ENCODE data around the gene CCSER2.
"Not testable (repeated sequence)": the region's sequence is repeated elsewhere in the genome, so short reads cannot be mapped to it uniquely, and the experiment has no call there.

The CCSER2 gene

DNA sequence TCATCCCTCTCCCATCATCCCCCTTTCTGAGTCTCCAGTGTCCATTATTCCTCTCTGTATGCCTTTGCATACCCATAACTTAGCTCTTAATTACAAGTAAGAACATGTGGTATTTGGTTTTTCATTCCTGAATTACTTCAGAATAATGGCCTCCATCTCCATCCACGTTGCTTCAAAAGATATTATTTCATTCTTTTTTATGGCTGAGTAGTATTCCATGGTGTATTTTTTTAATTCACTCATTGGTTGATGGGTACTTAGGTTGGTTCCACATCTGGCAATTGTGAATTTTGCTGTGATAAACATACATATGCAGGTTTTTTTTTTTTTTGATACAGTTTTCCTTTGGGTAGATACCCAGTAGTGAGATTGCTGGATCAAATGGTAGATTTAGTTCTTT is 40.4 kb downstream of the CCSER2 start:
- DNase-seq (ENCODE audit: low read depth, low spot score), result no peak
- no peak overlapping the region for H3K4me3 ChIP-seq (ENCODE audit: low read length)

DNA sequence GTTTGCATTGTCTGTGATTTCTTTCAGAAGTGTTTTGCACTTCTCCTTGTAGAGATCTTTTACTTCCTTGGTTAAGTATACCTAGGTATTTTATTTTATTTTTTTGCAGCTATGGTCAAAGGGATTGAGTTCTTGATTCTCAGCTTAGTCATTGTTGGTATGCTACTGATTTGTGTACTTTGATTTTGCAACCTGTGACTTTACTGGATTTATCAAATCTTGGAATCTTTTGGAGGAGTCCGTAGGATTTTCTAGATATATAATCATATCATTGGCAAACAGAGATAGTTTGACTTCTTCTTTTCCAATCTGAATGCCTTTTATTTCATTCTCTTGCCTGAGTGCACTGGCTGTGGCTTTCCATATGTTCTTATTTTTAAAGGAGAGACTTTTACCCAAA is 41.9 kb downstream of the CCSER2 start:
- no peak for DNase-seq (ENCODE audit: low read depth, low spot score)
- H3K4me3 ChIP-seq (ENCODE audit: low read length), result no peak overlapping the region

DNA sequence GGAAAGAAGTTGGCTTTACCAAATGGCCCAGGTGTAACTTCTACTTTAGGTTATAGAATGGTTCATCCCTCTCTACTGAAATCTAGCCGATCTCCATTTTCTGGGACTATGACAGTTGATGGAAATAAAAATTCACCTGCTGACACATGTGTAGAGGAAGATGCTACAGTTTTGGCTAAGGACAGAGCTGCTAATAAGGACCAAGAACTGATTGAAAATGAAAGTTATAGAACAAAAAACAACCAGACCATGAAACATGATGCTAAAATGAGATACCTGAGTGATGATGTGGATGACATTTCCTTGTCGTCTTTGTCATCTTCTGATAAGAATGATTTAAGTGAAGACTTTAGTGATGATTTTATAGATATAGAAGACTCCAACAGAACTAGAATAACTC is 43.6 kb downstream of the CCSER2 start:
- no peak for DNase-seq (ENCODE audit: low read depth, low spot score)
- H3K4me3 ChIP-seq (ENCODE audit: low read length), result no peak overlapping the region

DNA sequence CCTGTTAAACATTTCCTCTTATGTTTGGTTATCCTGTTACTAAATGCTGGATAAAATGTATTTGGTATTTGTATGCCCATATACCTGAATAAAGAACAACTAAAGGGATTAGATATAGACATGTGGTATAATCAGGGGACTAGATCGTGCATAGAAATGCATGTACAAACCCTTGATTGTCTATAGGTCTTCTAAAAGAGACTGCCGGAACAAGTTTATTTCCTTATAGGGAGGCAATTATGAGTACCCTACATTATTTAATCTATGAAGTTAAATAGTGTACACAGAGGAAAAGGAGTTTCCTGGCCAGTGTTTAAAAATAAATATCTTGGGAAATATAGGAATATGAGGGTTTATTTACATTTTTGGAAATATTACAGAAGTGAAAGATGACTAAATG is 44.6 kb downstream of the CCSER2 start:
- H3K4me3 ChIP-seq (ENCODE audit: low read length), result no peak overlapping the region
- DNase-seq (ENCODE audit: low read depth, low spot score), result no peak

DNA sequence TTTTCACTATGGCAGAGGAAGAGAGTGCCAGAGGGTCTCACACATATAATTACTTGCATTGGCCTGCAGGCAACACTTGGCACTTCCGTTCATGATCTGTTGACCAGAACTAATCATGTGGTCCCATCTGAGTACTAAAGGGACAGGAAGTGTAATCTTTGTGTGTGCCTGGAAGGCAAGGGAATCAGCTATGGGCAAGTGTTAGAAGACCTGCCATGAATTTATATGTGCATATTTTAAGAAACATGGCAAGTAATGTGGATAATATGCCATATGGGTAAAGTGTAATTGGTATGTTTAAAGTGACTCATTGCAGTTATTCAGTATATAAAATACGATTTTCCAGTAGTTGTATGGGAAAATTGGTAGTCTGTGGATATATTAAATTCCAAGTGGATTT is 46.1 kb downstream of the CCSER2 start:
- DNase-seq (ENCODE audit: low read depth, low spot score), result no peak
- H3K4me3 ChIP-seq (ENCODE audit: low read length), result no peak overlapping the region

DNA sequence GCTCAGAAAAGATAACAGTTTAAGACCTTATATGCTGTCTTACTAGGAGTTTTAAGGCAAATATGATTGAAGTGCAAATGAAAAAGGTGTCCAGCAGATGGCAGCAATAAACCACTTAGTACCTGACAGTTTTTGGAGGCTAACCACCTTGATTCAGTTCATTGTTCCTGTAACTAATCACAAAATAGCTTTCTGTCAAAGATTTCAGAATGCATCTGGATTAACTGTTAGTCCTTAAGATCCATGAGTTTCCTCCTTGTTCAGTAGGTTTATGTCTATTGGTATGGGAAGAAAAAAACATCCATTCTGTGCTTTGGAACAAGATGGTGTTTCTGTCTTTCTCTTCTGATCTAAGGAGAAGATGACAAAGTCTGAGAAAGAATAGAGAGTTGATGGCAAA is 46.6 kb downstream of the CCSER2 start:
- H3K4me3 ChIP-seq (ENCODE audit: low read length), result no peak overlapping the region
- peak; percentile 69 for DNase-seq (ENCODE audit: low read depth, low spot score)

DNA sequence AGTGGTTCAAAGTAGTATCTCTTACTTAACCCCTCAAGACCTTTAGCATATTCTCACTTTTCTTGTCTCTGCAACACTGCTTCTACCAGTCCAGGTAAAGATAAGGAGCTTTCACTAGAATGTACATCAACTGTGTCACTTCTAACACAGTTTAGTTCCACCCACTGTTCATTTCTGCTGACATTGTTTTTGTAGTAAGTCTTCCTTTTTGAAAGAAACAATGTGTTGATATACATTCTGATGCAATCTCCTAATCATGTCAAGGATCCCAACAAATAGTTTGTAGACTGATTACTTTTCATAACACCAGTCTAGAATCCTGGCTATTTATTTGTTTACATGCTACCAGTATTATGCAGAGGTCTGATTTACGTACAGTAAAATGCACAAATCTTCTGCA is 47.5 kb downstream of the CCSER2 start:
- no peak overlapping the region for H3K4me3 ChIP-seq (ENCODE audit: low read length)
- DNase-seq (ENCODE audit: low read depth, low spot score), result no peak

DNA sequence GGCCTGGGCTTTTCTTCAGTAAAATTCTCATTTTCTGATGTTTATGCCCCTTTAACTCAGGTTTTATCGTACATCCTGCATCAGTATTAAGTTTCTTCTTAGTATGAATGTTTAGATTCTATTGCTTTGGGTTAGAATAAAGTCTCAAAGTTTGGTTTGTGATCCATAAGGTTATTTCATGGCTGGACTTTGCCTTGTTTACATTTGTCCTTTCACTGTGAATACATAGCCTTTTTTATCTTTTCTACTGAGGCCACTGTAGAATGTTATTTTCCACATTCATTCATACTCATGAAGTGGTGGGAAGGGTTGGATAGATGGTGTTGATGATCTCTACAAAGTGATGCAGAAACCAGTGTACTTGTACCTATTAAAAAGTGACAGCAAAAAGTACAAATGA is 59.8 kb downstream of the CCSER2 start:
- DNase-seq (ENCODE audit: low read depth, low spot score), result no peak
- H3K4me3 ChIP-seq (ENCODE audit: low read length), result no peak overlapping the region

DNA sequence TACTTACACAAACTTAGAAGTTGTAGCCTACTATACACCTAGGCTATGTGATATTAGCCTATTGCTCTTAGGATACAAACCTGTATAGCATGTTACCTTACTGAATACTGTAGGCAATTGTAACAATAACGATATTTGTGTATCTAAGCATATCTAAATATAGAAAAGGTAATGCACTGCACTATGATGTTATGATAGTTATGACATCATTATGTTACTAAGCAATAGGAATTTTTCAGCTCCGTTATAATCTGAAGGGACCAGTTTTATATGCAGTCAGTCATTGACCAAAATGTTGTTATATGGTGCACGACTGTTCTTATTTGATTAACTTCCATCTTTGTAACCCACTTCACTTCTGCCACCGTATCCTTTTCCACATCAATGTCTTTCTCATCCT is 62.0 kb downstream of the CCSER2 start:
- H3K4me3 ChIP-seq (ENCODE audit: low read length), result no peak overlapping the region
- no peak for DNase-seq (ENCODE audit: low read depth, low spot score)

DNA sequence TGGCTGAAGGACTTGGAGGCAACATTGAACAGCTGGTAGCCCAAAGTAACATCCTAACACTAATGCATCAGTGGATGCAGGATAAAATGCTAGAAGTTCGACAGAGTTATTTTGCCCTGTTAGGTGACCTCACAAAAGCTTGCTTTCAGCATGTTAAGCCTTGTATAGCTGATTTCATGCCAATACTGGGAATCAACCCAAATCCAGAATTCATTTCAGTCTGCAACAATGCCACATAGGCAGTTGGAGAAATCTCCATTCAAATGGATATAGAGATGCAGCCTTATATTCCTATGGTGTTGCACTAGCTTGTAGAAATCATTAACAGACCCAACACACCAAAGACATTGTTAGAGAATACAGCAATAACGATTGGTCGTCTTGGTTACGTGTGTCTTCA is 62.9 kb downstream of the CCSER2 start:
- H3K4me3 ChIP-seq (ENCODE audit: low read length), result no peak overlapping the region
- no peak for DNase-seq (ENCODE audit: low read depth, low spot score)

DNA sequence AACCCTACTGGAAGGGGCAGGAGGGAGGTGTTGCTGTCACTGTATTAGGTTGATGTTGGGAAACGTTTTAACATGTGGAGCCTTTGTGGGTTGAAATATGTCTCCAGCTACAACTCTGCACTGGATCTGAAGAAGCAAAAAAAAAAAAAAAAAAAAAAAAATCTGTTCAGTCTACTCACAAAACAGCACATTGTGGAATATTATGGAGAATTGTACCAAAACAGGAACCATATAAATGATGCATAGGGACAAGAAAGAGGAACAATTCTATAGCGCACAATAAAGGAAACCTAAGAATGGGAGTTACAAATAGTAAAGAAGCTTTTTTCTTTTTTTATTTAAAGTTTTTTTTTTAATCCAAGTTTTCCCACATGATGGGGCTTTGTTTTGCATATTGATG is 63.8 kb downstream of the CCSER2 start:
- H3K4me3 ChIP-seq (ENCODE audit: low read length), result no peak overlapping the region
- no peak for DNase-seq (ENCODE audit: low read depth, low spot score)

DNA sequence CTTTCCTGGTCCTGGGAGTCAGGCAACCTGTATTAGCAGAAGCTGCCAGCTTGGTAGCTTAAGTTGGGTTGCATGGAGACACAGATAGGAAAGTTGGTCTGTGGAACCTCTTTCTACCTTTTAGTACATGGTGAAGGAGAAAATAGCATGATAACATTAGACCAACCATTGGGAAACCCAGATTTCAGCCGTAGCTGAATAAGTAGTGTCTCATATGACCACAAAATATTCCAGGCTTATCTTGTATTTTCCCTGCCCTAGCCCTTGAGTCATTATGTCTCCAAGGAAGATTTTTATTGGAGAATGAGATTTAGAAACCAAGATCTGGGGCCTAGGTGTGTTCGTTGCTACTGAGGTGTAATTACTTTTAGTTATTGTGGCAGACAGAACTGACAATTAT is 67.2 kb downstream of the CCSER2 start:
- no peak for DNase-seq (ENCODE audit: low read depth, low spot score)
- H3K4me3 ChIP-seq (ENCODE audit: low read length), result no peak overlapping the region

DNA sequence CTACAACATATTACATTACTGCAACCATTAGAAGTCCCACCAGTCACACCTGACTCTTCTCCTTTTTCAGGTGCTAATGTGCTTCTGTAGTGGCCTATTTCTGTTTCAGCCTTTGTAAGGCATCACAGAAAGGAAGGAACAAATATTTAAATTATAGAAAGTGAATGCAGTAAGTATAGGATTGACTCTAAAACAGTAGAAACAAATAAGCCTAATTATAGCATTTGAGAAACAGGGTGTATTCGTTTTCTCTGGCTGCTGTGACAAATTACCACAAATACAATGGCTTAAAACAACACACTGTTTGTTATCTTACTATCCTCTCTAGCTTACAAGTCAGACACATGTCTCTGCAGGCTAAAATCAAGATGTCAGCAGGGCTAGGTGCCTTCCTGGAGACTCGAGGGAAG is 69.4 kb downstream of the CCSER2 start:
- no peak overlapping the region for H3K4me3 ChIP-seq (ENCODE audit: low read length)
- DNase-seq (ENCODE audit: low read depth, low spot score), result no peak

DNA sequence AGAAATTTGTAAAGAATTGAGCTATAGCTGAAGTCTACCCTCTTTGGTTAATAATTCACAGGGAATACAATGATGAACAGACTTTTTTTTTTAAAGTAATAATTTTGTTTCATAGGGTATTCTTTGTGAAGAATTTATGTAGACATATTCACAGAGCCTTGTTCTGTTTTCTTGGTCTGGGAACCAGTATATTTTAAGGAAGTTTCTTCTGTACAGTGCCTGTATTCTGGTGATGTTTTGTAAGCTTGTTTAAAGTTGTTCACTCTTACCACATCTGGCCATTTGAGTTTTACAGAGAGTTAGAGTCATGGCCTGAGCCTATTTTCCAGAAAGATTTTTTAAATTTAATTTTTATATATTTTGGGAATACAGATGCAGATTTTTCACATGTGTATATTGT is 70.3 kb downstream of the CCSER2 start:
- DNase-seq (ENCODE audit: low read depth, low spot score), result no peak
- no peak overlapping the region for H3K4me3 ChIP-seq (ENCODE audit: low read length)

DNA sequence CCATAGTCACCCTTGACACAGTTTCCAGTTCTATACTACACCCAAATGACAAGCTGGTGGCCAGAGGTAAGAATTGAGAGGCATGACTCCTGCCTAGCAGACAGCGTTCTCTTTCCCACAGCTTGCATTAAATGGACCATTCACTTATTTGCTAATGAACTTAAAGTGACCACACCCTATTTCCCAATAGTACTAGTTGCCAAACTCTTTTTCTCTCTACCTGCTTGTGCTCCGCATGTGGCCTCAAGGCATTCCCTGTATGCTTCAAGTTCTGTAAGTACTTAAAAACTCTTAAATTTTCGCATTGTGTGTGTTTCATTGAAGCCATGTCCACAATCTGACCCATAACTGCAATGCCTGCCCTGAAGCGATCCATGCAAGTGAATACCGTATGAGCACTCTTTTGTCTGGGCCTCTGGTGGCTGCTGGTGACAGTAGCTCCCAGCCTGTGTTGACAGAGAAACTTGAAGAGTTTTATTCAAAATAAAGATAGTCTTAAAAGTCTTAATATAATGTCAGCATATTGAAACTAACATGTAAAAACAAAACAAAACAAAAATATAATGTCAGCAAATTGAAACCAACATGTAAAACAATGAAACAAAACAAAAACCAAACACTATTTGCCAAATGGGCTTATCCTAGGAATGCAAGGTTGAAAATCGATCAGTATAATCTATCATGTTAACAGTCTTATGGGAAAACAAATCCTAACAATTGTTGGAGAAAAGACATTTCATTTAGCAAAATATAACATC is 73.6 kb downstream of the CCSER2 start:
- H3K4me3 ChIP-seq (ENCODE audit: low read length), result no peak overlapping the region
- no peak for DNase-seq (ENCODE audit: low read depth, low spot score)

DNA sequence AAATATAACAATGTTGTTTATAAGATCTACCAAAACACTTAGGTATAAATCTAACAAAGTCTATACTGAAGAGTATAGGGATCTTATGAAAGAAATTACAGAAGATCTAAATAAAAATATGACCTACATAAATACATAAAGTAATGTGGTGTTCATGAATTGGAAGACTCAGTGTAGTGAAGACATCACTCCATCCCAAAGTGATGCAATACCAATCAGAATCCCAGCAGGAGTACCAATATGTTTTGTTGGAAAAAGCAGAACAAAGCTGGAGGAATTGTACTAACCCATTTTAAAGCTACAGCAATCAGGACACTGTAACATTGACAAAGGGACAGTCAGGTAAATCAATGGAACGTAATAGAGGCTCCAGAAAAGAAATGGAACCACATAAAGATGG is 76.4 kb downstream of the CCSER2 start:
- DNase-seq (ENCODE audit: low read depth, low spot score), result no peak
- no peak overlapping the region for H3K4me3 ChIP-seq (ENCODE audit: low read length)

DNA sequence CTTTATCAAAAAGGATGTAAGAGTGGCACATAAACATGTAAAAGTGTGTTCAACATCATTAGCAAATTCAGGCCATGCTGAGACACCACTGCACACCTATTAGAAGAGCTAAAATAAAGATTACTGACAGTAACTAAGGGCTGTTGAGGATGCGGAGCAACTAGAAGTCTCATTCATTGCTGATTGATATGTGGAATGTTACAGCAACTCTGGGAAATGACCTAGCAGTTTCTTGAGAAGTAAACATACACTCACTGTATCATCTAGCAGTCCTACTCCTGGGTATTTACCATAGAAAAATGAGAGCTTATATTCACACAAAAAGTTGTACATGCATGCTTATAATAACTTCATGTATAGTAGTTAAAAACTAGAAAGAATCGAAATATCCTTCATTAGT is 77.3 kb downstream of the CCSER2 start:
- no peak for DNase-seq (ENCODE audit: low read depth, low spot score)
- no peak overlapping the region for H3K4me3 ChIP-seq (ENCODE audit: low read length)

DNA sequence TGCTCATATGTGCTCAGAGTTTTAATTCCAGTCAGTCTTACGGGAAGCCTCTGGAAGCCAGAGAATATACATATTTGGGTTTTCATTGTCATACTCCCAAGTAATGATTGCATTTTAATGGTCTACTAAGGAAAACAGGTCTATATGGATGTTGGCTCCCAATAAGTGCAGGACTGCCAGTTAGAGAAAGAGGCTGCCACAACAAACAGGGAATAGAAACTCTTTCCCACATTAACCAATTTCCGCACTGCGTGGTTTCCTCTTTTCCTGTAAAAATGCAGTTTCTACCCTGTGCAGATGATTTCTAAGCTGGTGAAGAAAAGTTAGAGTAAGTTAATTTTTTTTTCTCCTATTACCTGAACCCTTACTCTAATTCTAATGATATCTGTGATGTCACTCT is 78.2 kb downstream of the CCSER2 start:
- DNase-seq (ENCODE audit: low read depth, low spot score), result peak; percentile 21
- no peak overlapping the region for H3K4me3 ChIP-seq (ENCODE audit: low read length)

DNA sequence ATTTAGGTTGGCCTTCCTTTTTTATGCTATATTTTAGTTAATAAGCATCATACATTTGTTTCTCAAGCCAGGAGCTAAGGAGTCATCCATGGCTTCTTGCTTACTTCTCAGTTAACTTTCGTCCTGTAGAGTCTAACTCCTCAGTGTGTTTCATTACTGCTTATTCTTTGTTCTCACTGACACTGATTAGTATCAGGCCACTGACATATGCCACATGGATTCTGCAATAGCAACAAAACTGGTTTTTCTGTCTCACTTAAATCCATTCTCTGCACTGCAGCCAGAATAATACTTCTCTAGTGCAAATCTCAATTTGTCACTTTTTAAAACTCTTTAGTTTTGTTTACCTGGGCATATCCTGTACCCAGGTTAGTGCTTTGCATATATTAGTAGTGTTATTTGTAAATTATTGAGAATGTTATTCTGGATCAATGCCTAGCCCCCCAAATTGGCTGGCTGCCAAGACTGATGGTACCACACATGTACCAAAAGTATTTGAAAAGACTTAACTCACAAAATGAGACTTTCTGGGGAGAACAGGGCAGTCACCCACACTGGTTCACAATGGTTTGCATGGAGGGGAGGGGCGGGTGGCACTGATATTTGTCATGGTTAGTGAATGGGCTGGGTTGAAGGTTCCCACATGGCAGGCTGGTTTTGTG is 79.1 kb downstream of the CCSER2 start:
- no peak for DNase-seq (ENCODE audit: low read depth, low spot score)
- no peak overlapping the region for H3K4me3 ChIP-seq (ENCODE audit: low read length)

DNA sequence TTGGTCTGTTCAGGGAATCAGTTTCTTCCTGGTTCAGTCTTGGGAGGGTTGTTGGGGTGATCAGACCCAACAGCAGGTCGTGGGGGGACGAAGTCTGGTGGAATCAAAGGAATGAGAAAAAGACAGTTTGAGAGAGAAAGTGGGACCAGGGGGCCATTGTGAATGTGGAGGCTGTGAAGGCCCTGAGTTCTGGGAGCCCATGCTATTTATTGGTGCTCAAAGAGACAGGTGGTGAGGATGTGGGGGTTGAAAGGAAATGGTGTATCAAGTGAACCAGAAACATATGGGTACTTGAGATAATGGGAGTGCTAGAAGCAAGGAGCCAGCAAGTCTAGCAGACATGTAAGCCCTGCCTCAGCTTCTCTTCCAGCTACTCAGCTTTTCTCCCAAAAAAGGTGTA is 84.1 kb downstream of the CCSER2 start:
- no peak for DNase-seq (ENCODE audit: low read depth, low spot score)
- no peak overlapping the region for H3K4me3 ChIP-seq (ENCODE audit: low read length)

DNA sequence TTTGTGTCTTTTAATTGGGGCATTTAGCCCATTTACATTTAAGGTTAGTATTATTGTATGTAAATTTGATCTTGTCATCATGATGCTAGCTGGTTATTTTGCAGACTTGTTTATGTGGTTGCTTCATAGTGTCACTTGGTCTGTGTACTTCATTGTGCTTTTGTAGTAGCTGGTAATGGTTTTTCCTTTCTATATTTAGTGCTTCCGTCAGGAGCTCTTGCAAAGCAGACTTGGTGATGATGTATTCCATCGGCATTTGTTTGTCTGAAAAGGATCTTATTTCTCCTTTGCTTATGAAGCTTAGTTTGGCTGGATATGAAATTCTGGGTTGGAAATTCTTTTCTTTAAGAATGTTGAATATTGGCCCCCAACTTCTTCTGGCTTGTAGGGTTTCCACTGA is 85.7 kb downstream of the CCSER2 start:
- DNase-seq (ENCODE audit: low read depth, low spot score); H3K4me3 ChIP-seq (ENCODE audit: low read length): not testable (repeated sequence)
